HCT116 (cell line): Measurements from ENCODE around the gene IRF2BP2. TPM values are rescaled to one million over a fixed set of nuclear protein-coding genes. Genes with fewer than 3 reads are reported as not detected.

ENCODE experiments used
- ATAC-seq: fragments of 200-7000 bp; cut with Tn5 transposase; 2 replicates; pipeline ENCODE4 v1.9.1; 2020; ENCODE audit warnings: mild to moderate bottlenecking, moderate library complexity
- BruUV-seq: library from RNA; stranded (reverse); fragments of 400-500 nt; replicated peaks from 2 replicates; lab custom pipeline; 2021; lab: Mats Ljungman, UMichigan
- CTCF ChIA-PET: fragments of 300-600 bp; sonication (Branson Sonifier 250); formaldehyde crosslinking; loops from one replicate; lab custom pipeline; 2021; ENCODE audit warnings: antibody characterized with exemption; lab: Charles Lee
- POLR2A ChIA-PET: fragments of 300-600, 350-600 bp; sonication (Branson Sonifier 250); formaldehyde crosslinking; loops from one replicate; lab custom pipeline; 2021; ENCODE audit warnings: antibody characterized with exemption; lab: Charles Lee
- RAD21 ChIA-PET, 2 experiments: fragments of 300-600 bp; sonication (Branson Sonifier 250); formaldehyde crosslinking; loops; one replicate each; lab custom pipeline; 2023; ENCODE audit warnings: low total read pairs in 2 of 2; ENCODE audit not compliant: uncharacterized antibody in 2 of 2, unreplicated experiment in 2 of 2, low non-redundant PET in 1 of 2; lab: Charles Lee
- DNase-seq: peaks from one replicate; pipeline ENCODE4 v3.0.0-alpha.2; 2010; ENCODE audit warnings: low read depth, low spot score
- H2AFZ ChIP-seq: fragments of 200-600 bp; shearing (Covaris generic), sonication (generic); 2 replicates; pipeline ENCODE4 v1.6.1; 2017; ENCODE audit warnings: low read depth, mixed run types, mixed read lengths, antibody characterized with exemption, low read length; ENCODE audit not compliant: poor library complexity, severe bottlenecking
- H3K27ac ChIP-seq: 2 replicates; pipeline ENCODE4 v1.5.1; 2012; ENCODE audit warnings: low read depth, low read length
- H3K27me3 ChIP-seq: fragments of 200-600 bp; sonication (generic); 2 replicates; pipeline ENCODE4 v1.6.1; 2016; ENCODE audit warnings: mixed run types, low read length, mixed read lengths; ENCODE audit not compliant: insufficient read depth
- H3K36me3 ChIP-seq, 2 experiments: fragments of 200-500 bp in 1 of 2; fragments of 200-600 bp in 1 of 2; sonication (Bioruptor generic) in 1 of 2; sonication (generic) in 1 of 2; 2 replicates each; pipeline versions ENCODE4 v1.5.1 to v1.6.1; 2014 to 2016; ENCODE audit warnings: low read length in 2 of 2, inconsistent platforms in 1 of 2, mixed read lengths in 1 of 2, mixed run types in 1 of 2; ENCODE audit not compliant: insufficient read depth in 2 of 2, control insufficient read depth in 1 of 2
- H3K4me1 ChIP-seq, 2 experiments: fragments of 200-600 bp in 1 of 2; sonication (generic) in 1 of 2; 2 replicates each; pipeline versions ENCODE4 v1.5.1 to v1.6.1; 2012 to 2017; ENCODE audit warnings: low read length in 2 of 2, inconsistent platforms in 1 of 2, mild to moderate bottlenecking in 1 of 2, mixed read lengths in 1 of 2, mixed run types in 1 of 2, moderate library complexity in 1 of 2; ENCODE audit not compliant: insufficient read depth in 2 of 2, control insufficient read depth in 1 of 2
- H3K4me2 ChIP-seq: fragments of 200-600 bp; sonication (generic); 2 replicates; pipeline ENCODE4 v1.6.1; 2017; ENCODE audit warnings: mixed run types, low read length, mixed read lengths
- H3K4me3 ChIP-seq, 2 experiments: fragments of 200-600 bp in 1 of 2; sonication (generic) in 1 of 2; replicated peaks in 1 of 2; 2 replicates each; pipeline ENCODE4 v1.5.1; 2011 to 2016; ENCODE audit warnings: low read length in 2 of 2, control low read depth in 1 of 2, low read depth in 1 of 2, mild to moderate bottlenecking in 1 of 2, mixed read lengths in 1 of 2, mixed run types in 1 of 2
- H3K79me2 ChIP-seq: fragments of 200-600 bp; sonication (generic); 2 replicates; pipeline ENCODE4 v1.6.1; 2017; ENCODE audit warnings: mild to moderate bottlenecking, mixed run types, low read length, moderate library complexity, mixed read lengths; ENCODE audit not compliant: insufficient read depth
- H3K9ac ChIP-seq: fragments of 200-600 bp; sonication (generic); 2 replicates; pipeline ENCODE4 v1.6.1; 2016; ENCODE audit warnings: low read length, mixed read lengths
- H3K9me2 ChIP-seq: fragments of 200-600 bp; sonication (generic), shearing (Covaris generic); 2 replicates; pipeline ENCODE4 v1.6.1; 2017; ENCODE audit warnings: mixed run types, mild to moderate bottlenecking, moderate library complexity; ENCODE audit not compliant: insufficient read depth
- H3K9me3 ChIP-seq, 2 experiments: fragments of 200-500 bp in 1 of 2; fragments of 200-600 bp in 1 of 2; sonication (Bioruptor generic) in 1 of 2; sonication (generic) in 1 of 2; 2 replicates each; pipeline ENCODE4 v1.6.1; 2014 to 2017; ENCODE audit warnings: low read length in 2 of 2, mixed read lengths in 2 of 2, inconsistent platforms in 1 of 2, low read depth in 1 of 2, mild to moderate bottlenecking in 1 of 2, mixed run types in 1 of 2, moderate library complexity in 1 of 2; ENCODE audit not compliant: control insufficient read depth in 1 of 2, insufficient read depth in 1 of 2
- H4K20me1 ChIP-seq: fragments of 200-600 bp; sonication (generic), shearing (Covaris generic); 2 replicates; pipeline ENCODE4 v1.6.1; 2017; ENCODE audit warnings: mixed run types, mild to moderate bottlenecking, moderate library complexity; ENCODE audit not compliant: insufficient read depth
- CBX3 ChIP-seq: IDR thresholded peaks from 2 replicates; pipeline ENCODE4 v1.6.1; 2012; ENCODE audit warnings: low read depth
- CEBPB ChIP-seq: IDR thresholded peaks from 2 replicates; pipeline ENCODE4 v1.6.1; 2012; ENCODE audit warnings: low read depth
- ELF1 ChIP-seq: IDR thresholded peaks from 2 replicates; pipeline ENCODE4 v1.6.1; 2012; ENCODE audit warnings: low read depth, borderline replicate concordance
- EZH2phosphoT487 ChIP-seq: fragments of 200-600 bp; IDR thresholded peaks from 2 replicates; pipeline ENCODE4 v1.6.1; 2018; ENCODE audit warnings: antibody characterized with exemption, borderline replicate concordance
- JUND ChIP-seq: IDR thresholded peaks from 2 replicates; pipeline ENCODE4 v1.6.1; 2012
- POLR2A ChIP-seq: IDR thresholded peaks from 2 replicates; pipeline ENCODE4 v1.7.0; 2011; ENCODE audit warnings: borderline replicate concordance; ENCODE audit not compliant: insufficient read depth, insufficient read length; ENCODE audit errors: extremely low read depth
- POLR2AphosphoS5 ChIP-seq: IDR thresholded peaks from 2 replicates; pipeline ENCODE4 v1.6.1; 2011; ENCODE audit warnings: mild to moderate bottlenecking, low read depth, low read length, moderate library complexity
- RAD21 ChIP-seq: IDR thresholded peaks from 2 replicates; pipeline ENCODE4 v1.6.1; 2012; ENCODE audit warnings: low read depth, mild to moderate bottlenecking
- SP1 ChIP-seq: IDR thresholded peaks from 2 replicates; pipeline ENCODE4 v1.6.1; 2012; ENCODE audit warnings: low read depth
- SRF ChIP-seq: IDR thresholded peaks from 2 replicates; pipeline ENCODE4 v1.6.1; 2012; ENCODE audit warnings: low read depth
- YY1 ChIP-seq: IDR thresholded peaks from 2 replicates; pipeline ENCODE4 v1.6.1; 2011; ENCODE audit warnings: low read length, low read depth, moderate library complexity, mild to moderate bottlenecking; ENCODE audit not compliant: insufficient replicate concordance; ENCODE audit errors: extremely low read depth
- ZFX ChIP-seq: fragments of 450-650 bp; IDR thresholded peaks from 2 replicates; pipeline ENCODE4 v1.6.1; 2017
- intact Hi-C: fragments of 100-400 bp; cut with micrococcal nuclease; formaldehyde crosslinking; loops from 2 replicates; pipeline ENCODE4 v1.10.0; 2022
- total RNA-seq: library from RNA; stranded (reverse); gene quantifications from one replicate; pipeline ENCODE4 v1.2.1, GENCODE V29; 2021; ENCODE audit not compliant: unreplicated experiment
- TF ChIP-seq, protein P1 (sequence below): IDR thresholded peaks from 2 replicates; pipeline ENCODE4 v1.6.1; 2011; ENCODE audit warnings: mild to moderate bottlenecking, low read length, moderate library complexity; ENCODE audit not compliant: insufficient replicate concordance; ENCODE audit errors: extremely low read depth
- TF ChIP-seq, protein P2 (sequence below): IDR thresholded peaks from 2 replicates; pipeline ENCODE4 v1.6.1; 2012; ENCODE audit warnings: low read depth

The IRF2BP2 gene
- total RNA-seq, 1 experiment from 2014 or later = 61.3 TPM

DNA sequence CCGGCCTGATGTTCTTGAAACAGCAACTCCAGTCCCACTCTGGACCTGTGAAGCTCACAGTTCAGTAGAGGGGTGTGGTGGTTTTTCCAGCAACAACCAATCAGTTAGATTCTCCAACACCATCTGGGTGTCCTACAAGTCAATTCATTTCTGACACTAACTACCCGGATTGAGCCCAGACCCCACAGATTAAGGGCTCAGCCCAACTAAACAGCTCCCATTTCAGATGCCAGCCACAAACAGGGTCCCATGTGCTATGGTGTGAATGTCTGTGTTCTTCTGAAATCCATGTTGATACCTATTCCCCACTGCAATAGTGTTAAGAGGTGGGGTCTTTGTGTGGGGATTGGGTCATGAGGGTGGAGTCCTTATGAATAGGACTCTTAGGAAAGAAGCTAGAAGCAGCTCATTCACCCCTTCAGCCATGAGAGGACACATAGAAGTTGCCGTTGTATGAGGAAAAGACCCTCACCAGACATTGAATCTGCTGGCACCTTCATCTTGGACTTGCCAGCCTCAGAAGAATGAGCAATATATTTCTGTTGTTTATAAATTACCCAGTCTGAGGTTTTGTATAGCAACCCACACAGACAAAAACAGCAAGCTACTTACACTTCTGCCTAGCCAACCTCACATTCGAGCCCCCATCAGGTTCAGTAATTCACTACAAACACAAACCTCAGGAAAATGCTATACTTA is 53.6 kb downstream of the IRF2BP2 start:
- ATAC-seq (no peak), DNase-seq (no peak)
- TF ChIP-seq RAD21 (no peak), EZH2phosphoT487 (no peak), POLR2AphosphoS5 (no peak), CBX3 (no peak), ELF1 (no peak), ZFX (no peak), SRF (no peak), YY1 (no peak), CEBPB (no peak), POLR2A (no peak), JUND (no peak), SP1 (no peak)
- TF ChIP-seq, protein P1, sequence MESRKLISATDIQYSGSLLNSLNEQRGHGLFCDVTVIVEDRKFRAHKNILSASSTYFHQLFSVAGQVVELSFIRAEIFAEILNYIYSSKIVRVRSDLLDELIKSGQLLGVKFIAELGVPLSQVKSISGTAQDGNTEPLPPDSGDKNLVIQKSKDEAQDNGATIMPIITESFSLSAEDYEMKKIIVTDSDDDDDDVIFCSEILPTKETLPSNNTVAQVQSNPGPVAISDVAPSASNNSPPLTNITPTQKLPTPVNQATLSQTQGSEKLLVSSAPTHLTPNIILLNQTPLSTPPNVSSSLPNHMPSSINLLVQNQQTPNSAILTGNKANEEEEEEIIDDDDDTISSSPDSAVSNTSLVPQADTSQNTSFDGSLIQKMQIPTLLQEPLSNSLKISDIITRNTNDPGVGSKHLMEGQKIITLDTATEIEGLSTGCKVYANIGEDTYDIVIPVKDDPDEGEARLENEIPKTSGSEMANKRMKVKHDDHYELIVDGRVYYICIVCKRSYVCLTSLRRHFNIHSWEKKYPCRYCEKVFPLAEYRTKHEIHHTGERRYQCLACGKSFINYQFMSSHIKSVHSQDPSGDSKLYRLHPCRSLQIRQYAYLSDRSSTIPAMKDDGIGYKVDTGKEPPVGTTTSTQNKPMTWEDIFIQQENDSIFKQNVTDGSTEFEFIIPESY = no peak
- TF ChIP-seq, protein P2, sequence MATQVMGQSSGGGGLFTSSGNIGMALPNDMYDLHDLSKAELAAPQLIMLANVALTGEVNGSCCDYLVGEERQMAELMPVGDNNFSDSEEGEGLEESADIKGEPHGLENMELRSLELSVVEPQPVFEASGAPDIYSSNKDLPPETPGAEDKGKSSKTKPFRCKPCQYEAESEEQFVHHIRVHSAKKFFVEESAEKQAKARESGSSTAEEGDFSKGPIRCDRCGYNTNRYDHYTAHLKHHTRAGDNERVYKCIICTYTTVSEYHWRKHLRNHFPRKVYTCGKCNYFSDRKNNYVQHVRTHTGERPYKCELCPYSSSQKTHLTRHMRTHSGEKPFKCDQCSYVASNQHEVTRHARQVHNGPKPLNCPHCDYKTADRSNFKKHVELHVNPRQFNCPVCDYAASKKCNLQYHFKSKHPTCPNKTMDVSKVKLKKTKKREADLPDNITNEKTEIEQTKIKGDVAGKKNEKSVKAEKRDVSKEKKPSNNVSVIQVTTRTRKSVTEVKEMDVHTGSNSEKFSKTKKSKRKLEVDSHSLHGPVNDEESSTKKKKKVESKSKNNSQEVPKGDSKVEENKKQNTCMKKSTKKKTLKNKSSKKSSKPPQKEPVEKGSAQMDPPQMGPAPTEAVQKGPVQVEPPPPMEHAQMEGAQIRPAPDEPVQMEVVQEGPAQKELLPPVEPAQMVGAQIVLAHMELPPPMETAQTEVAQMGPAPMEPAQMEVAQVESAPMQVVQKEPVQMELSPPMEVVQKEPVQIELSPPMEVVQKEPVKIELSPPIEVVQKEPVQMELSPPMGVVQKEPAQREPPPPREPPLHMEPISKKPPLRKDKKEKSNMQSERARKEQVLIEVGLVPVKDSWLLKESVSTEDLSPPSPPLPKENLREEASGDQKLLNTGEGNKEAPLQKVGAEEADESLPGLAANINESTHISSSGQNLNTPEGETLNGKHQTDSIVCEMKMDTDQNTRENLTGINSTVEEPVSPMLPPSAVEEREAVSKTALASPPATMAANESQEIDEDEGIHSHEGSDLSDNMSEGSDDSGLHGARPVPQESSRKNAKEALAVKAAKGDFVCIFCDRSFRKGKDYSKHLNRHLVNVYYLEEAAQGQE = no peak
- Histone ChIP-seq H3K27me3 (no peaks in the 10 kb centered on the region), H3K4me2 (no peak overlapping the region), H3K4me1 (no peaks in the 10 kb centered on the region), H4K20me1 (no peaks in the 10 kb centered on the region), H3K36me3 (no peaks in the 10 kb centered on the region), H3K27ac (no peak overlapping the region), H3K4me3 (no peak overlapping the region), H3K9me2 (no peaks in the 10 kb centered on the region), H3K9ac (no peak overlapping the region), H3K9me3 (no peaks in the 10 kb centered on the region), H2AFZ (no peak overlapping the region), H3K79me2 (no peaks in the 10 kb centered on the region)
- BruUV-seq = no TSS peak
- ChIA-PET POLR2A (no interaction called here), RAD21 (no interaction called here), CTCF (no interaction called here)
- intact Hi-C loops = no loop called here
